HG03520 (cell line): ENCODE measurements around the gene TNIP1.

Source experiments
- ATAC-seq: cut with Tn5 transposase; IDR thresholded peaks from one replicate; pipeline ENCODE4 v1.9.1; 2021; ENCODE audit warnings: mild to moderate bottlenecking, moderate library complexity; ENCODE audit not compliant: unreplicated experiment

TNIP1 gene

GRCh38 chr5:151042453-151043093, 38.3 kb downstream of the TNIP1 start:
- ATAC-seq = no peak

- ATAC-seq = no peak
These were observed 39.1 kb downstream of the TNIP1 start for GRCh38 chr5:151041577-151042268.

- ATAC-seq = no peak
These were observed 40.6 kb downstream of the TNIP1 start for GRCh38 chr5:151040211-151040747.

DNA sequence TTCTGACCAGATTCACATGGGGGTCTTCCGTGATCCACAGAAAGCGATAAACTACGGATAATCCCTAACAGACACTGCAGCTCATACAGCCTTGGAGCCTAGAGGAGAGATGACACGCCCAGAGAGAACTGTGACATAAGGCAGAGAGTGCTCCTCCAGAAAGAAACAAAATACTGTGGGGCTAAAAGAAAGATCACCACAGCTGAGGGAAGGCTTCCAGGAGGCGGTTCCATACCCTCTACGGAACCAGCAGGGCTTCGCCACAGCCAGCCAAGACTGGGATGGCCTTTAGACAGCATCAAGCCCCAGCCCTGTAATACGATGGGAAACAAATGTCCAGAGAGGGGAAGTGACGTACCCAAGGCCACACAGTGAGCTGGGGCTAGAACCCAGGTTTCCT, 41.2 kb downstream of the TNIP1 start:
- no peak for ATAC-seq

DNA sequence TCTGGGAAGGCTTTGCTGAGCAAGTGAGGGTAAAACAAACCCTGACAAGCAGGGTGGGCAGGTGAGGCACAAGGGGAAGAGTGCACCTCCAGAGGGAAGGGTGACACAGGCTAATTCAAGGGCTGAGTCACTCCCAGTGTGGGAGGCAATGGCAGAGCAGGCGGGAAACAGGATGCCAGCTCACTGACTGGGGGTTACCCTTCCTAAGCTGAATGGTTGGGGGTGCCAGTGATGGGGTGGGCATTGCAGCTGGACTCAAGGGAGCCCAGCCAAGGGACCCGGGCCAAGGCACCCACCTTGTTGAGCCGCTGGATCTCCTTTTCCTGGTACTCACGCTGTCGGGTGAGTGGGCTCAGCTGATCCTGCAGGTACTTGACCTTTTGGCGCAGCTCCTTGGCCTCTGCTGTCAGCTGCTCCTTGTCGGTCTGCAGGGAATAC, 42.0 kb downstream of the TNIP1 start:
- ATAC-seq = no peak

DNA sequence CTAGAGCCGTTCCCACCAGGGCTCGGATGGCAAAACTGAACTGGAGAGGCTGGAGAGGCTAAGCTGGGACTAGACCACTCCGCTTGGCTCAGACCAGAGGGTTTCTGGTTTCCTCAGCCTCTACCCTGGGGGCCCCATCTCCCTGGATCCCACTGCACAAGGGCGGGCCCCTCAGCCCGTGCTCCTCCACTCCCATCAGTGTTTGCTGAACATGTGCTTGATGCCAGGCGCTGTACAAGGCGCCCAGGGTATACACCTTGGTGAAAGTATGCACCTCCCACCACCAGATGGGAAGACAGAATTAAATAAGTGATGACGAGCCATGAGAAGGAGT, 42.5 kb downstream of the TNIP1 start:
- ATAC-seq = no peak

DNA sequence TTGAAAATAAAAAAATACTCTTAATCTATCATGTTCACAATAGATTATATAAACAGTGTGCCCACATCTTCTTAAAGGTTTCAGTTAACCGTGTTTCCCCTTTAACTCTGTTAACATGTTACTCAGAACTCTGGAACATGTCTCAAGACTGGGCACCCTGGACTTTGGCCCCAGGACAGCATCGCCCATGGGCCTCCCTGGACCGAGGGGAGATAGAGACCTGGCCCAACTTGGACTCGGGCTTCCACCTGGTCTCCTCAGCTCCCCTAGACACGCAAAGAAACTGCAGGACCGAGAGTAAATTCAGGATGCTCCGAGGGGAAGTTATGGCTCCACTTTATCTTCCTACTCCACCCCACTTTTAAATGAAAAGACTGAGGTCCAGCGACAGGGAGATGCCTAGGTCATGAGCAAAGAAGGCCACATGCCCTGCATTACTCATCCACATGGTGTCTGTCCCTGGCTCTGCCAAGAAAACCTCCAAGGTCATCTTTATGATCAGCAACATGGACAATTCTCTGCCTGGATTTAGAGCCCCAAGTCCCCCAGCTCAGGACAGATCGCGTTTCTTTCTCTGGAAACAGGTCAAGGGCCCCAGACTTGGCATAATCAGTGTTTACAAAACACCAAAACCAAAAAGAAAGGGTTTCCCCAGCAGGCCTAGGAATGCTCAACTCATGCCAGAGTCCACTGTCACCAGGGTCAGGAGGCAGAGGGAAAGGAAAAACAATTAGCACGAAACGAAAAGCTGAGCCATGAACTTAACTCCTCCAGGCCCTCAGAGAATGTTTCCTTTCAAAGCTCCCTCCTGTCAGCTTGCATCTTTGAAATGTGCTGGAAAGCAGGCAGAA, 43.0 kb downstream of the TNIP1 start:
- ATAC-seq = no peak

DNA sequence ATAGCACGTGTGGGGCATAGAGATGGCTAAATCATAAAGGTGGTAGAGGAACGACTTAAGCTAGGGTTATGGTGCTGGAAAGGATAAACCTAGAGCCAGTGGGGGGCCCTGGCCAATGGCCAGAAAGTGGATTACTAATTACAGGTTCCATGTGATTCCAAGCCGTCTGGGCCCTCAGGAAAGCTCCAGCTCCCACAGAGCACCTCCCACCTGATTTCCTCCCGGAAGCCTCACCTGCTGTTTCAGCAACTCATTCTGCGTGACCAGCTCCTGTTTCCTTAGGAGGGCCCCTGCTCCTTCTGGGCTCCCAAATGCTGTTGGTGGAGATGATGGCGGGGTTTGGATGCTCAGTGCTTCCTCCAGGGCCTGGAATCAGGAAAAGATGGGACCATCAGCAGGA, 44.3 kb downstream of the TNIP1 start:
- no peak for ATAC-seq

DNA sequence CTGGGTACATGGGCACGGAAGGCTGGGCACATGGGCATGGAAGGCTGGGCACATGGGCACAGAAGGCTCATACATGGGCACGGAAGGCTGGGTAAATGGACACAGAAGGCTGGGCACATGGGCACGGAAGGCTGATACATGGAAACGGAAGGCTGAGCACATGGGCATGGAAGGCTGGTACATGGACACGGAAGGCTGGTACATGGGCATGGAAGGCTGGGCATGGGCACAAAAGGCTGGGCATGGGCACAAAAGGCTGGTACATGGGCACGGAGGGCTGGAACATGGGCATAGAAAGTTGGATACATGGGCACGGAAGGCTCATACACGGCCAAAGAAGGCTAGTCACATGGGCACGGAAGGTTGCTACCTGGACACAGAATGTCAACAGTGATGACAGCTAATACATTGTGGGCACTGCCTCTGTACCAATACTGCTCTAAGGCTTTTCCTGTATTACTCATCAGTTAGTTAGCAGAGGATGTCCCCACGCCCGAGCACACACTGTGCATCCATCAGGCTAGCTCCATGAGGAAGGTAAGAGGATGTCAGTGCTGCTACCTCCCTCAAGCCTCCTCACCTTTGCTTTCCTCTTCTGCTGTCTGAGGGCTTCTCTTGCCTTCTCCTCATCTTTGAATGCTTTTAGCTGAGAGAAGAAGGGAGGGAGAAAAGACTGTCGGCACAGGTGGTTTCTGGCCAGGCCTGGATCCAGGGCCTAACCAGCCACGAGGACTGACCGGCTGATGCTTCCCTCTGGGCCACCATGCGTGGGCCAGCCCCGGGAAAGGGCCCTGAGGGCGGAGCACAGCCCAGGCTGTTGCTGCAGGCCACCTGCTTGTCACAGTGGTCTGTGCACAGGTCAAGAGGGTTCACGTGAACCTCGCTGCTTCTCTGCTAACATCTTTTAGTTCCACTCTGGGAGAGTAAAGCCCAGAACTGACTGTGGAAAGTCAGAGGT, 46.1 kb downstream of the TNIP1 start:
- no peak for ATAC-seq

DNA sequence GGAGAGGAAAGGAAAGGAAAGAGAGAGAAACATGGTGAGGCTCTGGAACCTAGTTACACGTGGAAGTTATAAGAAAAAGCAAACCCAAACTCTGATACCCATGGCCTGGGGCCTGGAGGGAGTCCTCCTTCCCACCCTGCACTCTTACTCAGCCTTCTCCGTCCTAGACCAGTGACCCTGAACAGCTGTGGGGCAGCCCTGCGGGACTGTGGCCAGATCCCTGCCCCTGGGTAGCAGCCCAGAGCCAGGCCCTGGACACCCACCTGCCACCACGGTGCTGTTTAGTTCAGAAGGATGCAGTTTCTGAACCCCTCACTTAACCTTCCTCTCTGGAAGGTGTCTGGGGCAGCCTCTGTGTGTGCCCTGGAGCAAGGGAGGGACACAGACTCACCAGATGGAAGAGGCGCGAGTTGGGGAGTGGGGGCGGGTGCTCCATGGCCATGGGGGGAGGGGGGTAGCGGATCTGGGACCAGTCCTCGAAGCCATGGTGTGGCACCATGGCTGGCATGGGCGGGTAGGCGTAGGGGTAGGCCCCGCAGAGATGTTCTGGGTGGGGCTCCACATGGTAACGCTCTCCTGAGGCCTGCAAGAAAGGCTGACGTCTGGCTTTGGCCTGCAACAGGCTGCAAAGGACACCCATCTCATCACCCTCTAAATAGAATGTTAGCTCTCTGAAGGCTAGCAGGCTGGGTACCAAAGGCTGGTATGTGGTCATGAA, 47.5 kb downstream of the TNIP1 start:
- no peak for ATAC-seq

- ATAC-seq = no peak
These were observed 49.3 kb downstream of the TNIP1 start for GRCh38 chr5:151031554-151031953.

GRCh38 chr5:151030379-151030778, 50.5 kb downstream of the TNIP1 start:
- no peak for ATAC-seq

DNA sequence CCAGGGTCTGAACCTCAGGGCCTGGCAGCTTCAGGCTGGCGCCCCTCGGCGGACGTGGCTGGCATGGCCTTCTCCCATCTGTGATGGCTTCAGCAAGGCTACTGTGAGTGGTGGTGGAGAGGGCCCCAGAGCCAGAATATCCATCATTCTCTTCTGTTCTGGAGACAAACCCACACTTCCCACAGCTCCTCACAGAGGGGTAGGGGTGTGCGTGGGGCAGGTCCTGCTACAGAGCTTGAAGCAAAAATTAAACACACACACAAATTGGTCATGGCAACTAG, 50.8 kb downstream of the TNIP1 start:
- ATAC-seq = no peak

- ATAC-seq = no peak
These were observed 51.4 kb downstream of the TNIP1 start for GRCh38 chr5:151029179-151030055.

- no peak for ATAC-seq
These were observed 52.1 kb downstream of the TNIP1 start for GRCh38 chr5:151028717-151029116.

DNA sequence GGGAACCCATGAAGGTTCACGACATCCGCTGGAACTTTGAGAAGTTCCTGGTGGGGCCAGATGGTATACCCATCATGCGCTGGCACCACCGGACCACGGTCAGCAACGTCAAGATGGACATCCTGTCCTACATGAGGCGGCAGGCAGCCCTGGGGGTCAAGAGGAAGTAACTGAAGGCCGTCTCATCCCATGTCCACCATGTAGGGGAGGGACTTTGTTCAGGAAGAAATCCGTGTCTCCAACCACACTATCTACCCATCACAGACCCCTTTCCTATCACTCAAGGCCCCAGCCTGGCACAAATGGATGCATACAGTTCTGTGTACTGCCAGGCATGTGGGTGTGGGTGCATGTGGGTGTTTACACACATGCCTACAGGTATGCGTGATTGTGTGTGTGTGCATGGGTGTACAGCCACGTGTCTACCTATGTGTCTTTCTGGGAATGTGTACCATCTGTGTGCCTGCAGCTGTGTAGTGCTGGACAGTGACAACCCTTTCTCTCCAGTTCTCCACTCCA, 52.8 kb downstream of the TNIP1 start:
- no peak for ATAC-seq

- no peak for ATAC-seq
These were observed 54.2 kb downstream of the TNIP1 start for GRCh38 chr5:151026679-151027078.

DNA sequence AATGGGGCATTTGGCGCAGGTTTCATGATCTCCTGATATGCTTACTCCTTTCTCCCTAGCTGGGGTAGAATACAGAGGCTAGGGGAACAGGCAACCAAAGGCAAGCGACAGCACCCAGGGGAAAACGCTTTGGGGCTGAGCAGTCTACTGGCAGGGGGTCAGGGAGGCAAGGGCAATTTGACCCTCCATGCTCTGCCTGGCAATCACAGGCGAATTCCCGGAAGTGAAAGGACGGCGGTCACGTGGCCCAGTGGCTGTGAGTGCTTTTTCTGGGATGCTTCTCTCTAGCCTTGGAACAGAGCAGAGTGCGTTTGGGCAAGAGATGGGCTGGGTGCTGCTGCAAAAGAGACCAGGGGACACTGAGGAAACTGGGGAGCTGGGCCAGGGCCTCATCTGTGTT, 54.7 kb downstream of the TNIP1 start:
- ATAC-seq = no peak

GRCh38 chr5:151025250-151025606, 55.6 kb downstream of the TNIP1 start:
- ATAC-seq = no peak
